ENCODE data around the gene EME2.

EME2 gene

GRCh38 chr16:1759511-1759910, 13.1 kb upstream of the EME2 start:
- ChIA-PET POLR2A (ENCODE audit: low non-redundant PET) (no interaction called here), CTCF (interaction anchor here (0.5 kb wide), 1 partner anchor 412 kb away, joined by 3 read pairs; no protein-coding TSS in a partner anchor)
- 0 out of 2 replicates have a peak overlapping the region, but pooled peaks have one; percentile 18 for H3K27ac ChIP-seq
- TF ChIP-seq CTCF (conservative IDR thresholded peaks at IDR 0.05; ENCODE audit: low read depth), result no peak
- no peak for DNase-seq (ENCODE audit: low spot score)

GRCh38 chr16:1760911-1761310, 11.7 kb upstream of the EME2 start:
- ChIA-PET POLR2A (ENCODE audit: low non-redundant PET) (no interaction called here), CTCF (no interaction called here)
- no peak for DNase-seq (ENCODE audit: low spot score)
- H3K27ac ChIP-seq, result peak overlapping the region; percentile 18; the same call in 1 of the 2 replicates
- no peak for TF ChIP-seq CTCF (conservative IDR thresholded peaks at IDR 0.05; ENCODE audit: low read depth)

GRCh38 chr16:1761751-1762150, 10.9 kb upstream of the EME2 start:
- no peak for DNase-seq (ENCODE audit: low spot score)
- ChIA-PET POLR2A (ENCODE audit: low non-redundant PET) (no interaction called here), CTCF (no interaction called here)
- TF ChIP-seq CTCF (conservative IDR thresholded peaks at IDR 0.05; ENCODE audit: low read depth), result no peak
- no peak overlapping the region for H3K27ac ChIP-seq

- CTCF ChIA-PET, result interaction anchor here (0.6 to 0.7 kb wide), 2 partner anchors 12 to 148 kb away, joined by 3 read pairs; no protein-coding TSS in a partner anchor
- no peak for DNase-seq (ENCODE audit: low spot score)
- POLR2A ChIA-PET (ENCODE audit: low non-redundant PET), result no interaction called here
- TF ChIP-seq CTCF (conservative IDR thresholded peaks at IDR 0.05; ENCODE audit: low read depth), result no peak
- H3K27ac ChIP-seq, result no peak overlapping the region; the same call in 1 of the 2 replicates
These were observed 10.3 kb upstream of the EME2 start for GRCh38 chr16:1762196-1762878.

- CTCF ChIA-PET, result interaction anchor here (0.6 to 0.7 kb wide), 2 partner anchors 13 to 149 kb away, joined by 3 read pairs; no protein-coding TSS in a partner anchor
- no peak for DNase-seq (ENCODE audit: low spot score)
- POLR2A ChIA-PET (ENCODE audit: low non-redundant PET), result no interaction called here
- TF ChIP-seq CTCF (conservative IDR thresholded peaks at IDR 0.05; ENCODE audit: low read depth), result no peak
- H3K27ac ChIP-seq, result peak overlapping the region; percentile 6; the same call in 1 of the 2 replicates
These were observed 9.6 kb upstream of the EME2 start for GRCh38 chr16:1762879-1763520.

GRCh38 chr16:1763521-1764511, 8.8 kb upstream of the EME2 start:
- ChIA-PET POLR2A (ENCODE audit: low non-redundant PET) (no interaction called here), CTCF (interaction anchor here (0.6 to 1.0 kb wide), 3 partner anchors 8 to 24 kb away, joined by 3 to 6 read pairs (median 4); partner anchors contain the start of gene SPSB3)
- H3K27ac ChIP-seq, result peak overlapping the region; percentile 37
- TF ChIP-seq CTCF (conservative IDR thresholded peaks at IDR 0.05; ENCODE audit: low read depth), result peak; percentile 23; the same call in 1 of the 2 replicates
- DNase-seq (ENCODE audit: low spot score), result no peak

All from RWPE1 (cell line).